HG02943 (cell line): Measurements from ENCODE around the gene ARMH3.

ENCODE experiments used
- ATAC-seq: cut with Tn5 transposase; IDR thresholded peaks from one replicate; pipeline ENCODE4 v1.9.1; 2021; ENCODE audit warnings: mild to moderate bottlenecking, low read depth, moderate library complexity; ENCODE audit not compliant: unreplicated experiment

The ARMH3 gene

GRCh38 chr10:101952191-101952590 is 103.8 kb downstream of the ARMH3 start:
- no peak for ATAC-seq

- ATAC-seq = no peak
Measured at GRCh38 chr10:101950213-101950612, 105.8 kb downstream of the ARMH3 start.

GRCh38 chr10:101941871-101942270 is 114.1 kb downstream of the ARMH3 start:
- ATAC-seq = no peak

- no peak for ATAC-seq
Measured at GRCh38 chr10:101940916-101941315, 115.1 kb downstream of the ARMH3 start.

GRCh38 chr10:101939729-101940128 is 116.2 kb downstream of the ARMH3 start:
- ATAC-seq = no peak

GRCh38 chr10:101939008-101939648 is 116.8 kb downstream of the ARMH3 start:
- no peak for ATAC-seq

GRCh38 chr10:101938305-101939007 is 117.5 kb downstream of the ARMH3 start:
- ATAC-seq = no peak

- no peak for ATAC-seq
Measured at GRCh38 chr10:101935431-101935830, 120.5 kb downstream of the ARMH3 start.

GRCh38 chr10:101934686-101935305 is 121.2 kb downstream of the ARMH3 start:
- no peak for ATAC-seq

- ATAC-seq = no peak
Measured at GRCh38 chr10:101933976-101934375, 122.0 kb downstream of the ARMH3 start.

GRCh38 chr10:101932183-101932582 is 123.8 kb downstream of the ARMH3 start:
- no peak for ATAC-seq

GRCh38 chr10:101925027-101925426 is 130.9 kb downstream of the ARMH3 start:
- no peak for ATAC-seq

- no peak for ATAC-seq
Measured at GRCh38 chr10:101923256-101923655, 132.7 kb downstream of the ARMH3 start.

- ATAC-seq = no peak
Measured at GRCh38 chr10:101922846-101923245, 133.1 kb downstream of the ARMH3 start.

- no peak for ATAC-seq
Measured at GRCh38 chr10:101920546-101920945, 135.4 kb downstream of the ARMH3 start.

GRCh38 chr10:101919026-101919770 is 136.8 kb downstream of the ARMH3 start:
- no peak for ATAC-seq

GRCh38 chr10:101912561-101913179 is 143.3 kb downstream of the ARMH3 start:
- no peak for ATAC-seq

- ATAC-seq = no peak
Measured at GRCh38 chr10:101906586-101907183, 149.3 kb downstream of the ARMH3 start.

GRCh38 chr10:101905251-101905650 is 150.7 kb downstream of the ARMH3 start:
- ATAC-seq = no peak

- peak; percentile 66 for ATAC-seq
Measured at GRCh38 chr10:101903827-101904550, 152.0 kb downstream of the ARMH3 start.
